OCI-LY7 (cell line): ENCODE measurements around the gene GALNTL6.

ENCODE experiments used
- EZH2phosphoT487 ChIP-seq: fragments of 200-600 bp; sonication (generic); IDR thresholded peaks from 2 replicates; pipeline ENCODE4 v1.6.1; 2018; ENCODE audit warnings: low read depth, borderline replicate concordance, mild to moderate bottlenecking, mixed run types, antibody characterized with exemption, low read length, moderate library complexity, mixed read lengths
- TF ChIP-seq, protein P1 (sequence below): fragments of 200-600 bp; sonication (generic); conservative IDR thresholded peaks from 2 replicates; pipeline ENCODE4 v1.5.1; 2014; ENCODE audit warnings: mild to moderate bottlenecking, antibody characterized with exemption, low read length, moderate library complexity, mixed read lengths

DNA sequence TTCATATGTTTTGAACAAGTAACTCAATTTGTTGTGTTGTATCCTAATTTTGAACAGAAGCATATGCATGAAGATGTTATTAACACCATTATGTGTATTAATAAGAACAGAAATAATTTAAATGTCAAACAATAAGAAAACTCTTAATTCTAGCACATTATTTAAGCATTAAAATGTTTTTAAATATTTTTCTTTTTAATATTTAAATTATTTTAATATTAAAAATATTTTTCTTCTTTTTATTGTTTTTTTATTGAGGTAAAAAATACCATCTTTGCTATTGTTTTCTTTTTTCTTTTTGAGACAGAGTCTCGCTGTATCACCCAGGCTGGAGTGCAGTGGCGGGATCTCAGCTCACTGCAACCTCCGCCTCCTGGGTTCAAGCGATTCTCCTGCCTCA, 914.4 kb downstream of the GALNTL6 start:
- TF ChIP-seq, protein P1, sequence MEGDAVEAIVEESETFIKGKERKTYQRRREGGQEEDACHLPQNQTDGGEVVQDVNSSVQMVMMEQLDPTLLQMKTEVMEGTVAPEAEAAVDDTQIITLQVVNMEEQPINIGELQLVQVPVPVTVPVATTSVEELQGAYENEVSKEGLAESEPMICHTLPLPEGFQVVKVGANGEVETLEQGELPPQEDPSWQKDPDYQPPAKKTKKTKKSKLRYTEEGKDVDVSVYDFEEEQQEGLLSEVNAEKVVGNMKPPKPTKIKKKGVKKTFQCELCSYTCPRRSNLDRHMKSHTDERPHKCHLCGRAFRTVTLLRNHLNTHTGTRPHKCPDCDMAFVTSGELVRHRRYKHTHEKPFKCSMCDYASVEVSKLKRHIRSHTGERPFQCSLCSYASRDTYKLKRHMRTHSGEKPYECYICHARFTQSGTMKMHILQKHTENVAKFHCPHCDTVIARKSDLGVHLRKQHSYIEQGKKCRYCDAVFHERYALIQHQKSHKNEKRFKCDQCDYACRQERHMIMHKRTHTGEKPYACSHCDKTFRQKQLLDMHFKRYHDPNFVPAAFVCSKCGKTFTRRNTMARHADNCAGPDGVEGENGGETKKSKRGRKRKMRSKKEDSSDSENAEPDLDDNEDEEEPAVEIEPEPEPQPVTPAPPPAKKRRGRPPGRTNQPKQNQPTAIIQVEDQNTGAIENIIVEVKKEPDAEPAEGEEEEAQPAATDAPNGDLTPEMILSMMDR, result no peak
- no peak for TF ChIP-seq EZH2phosphoT487
